NK-92 treated with Interleukin-12 subunit alpha and Interleukin-12 subunit beta, amount 100 ng/mL, for 24 hours (cell line): ENCODE results near the gene DPP6.
"Not testable (repeated sequence)": the region's sequence is repeated elsewhere in the genome, so short reads cannot be mapped to it uniquely, and the experiment has no call there.

Experiments
- DNase-seq: peaks from one replicate; lab custom pipeline; 2025; lab: John Stamatoyannopoulos, UW

DPP6 gene

GRCh38 chr7:154656618-154657017 lies 604.4 kb downstream of the DPP6 start:
- no peak for DNase-seq

- no peak for DNase-seq
Observed at GRCh38 chr7:154666768-154667167, 614.6 kb downstream of the DPP6 start.

- no peak for DNase-seq
Observed at GRCh38 chr7:154672659-154673415, 620.6 kb downstream of the DPP6 start.

- no peak for DNase-seq
Observed at GRCh38 chr7:154674191-154674590, 622.0 kb downstream of the DPP6 start.

GRCh38 chr7:154675560-154675959 lies 623.4 kb downstream of the DPP6 start:
- no peak for DNase-seq

GRCh38 chr7:154676033-154676421 lies 623.8 kb downstream of the DPP6 start:
- not testable (repeated sequence) for DNase-seq

- DNase-seq, result no peak
Observed at GRCh38 chr7:154676422-154677073, 624.4 kb downstream of the DPP6 start.

- DNase-seq, result no peak
Observed at GRCh38 chr7:154677454-154677853, 625.3 kb downstream of the DPP6 start.

GRCh38 chr7:154678001-154678550 lies 625.9 kb downstream of the DPP6 start:
- not testable (repeated sequence) for DNase-seq

- no peak for DNase-seq
Observed at GRCh38 chr7:154679379-154680053, 627.3 kb downstream of the DPP6 start.

GRCh38 chr7:154680894-154681659 lies 628.9 kb downstream of the DPP6 start:
- no peak for DNase-seq

GRCh38 chr7:154682003-154682402 lies 629.8 kb downstream of the DPP6 start:
- DNase-seq, result no peak

- no peak for DNase-seq
Observed at GRCh38 chr7:154684666-154685563, 632.7 kb downstream of the DPP6 start.

- no peak for DNase-seq
Observed at GRCh38 chr7:154685564-154685901, 633.3 kb downstream of the DPP6 start.

- DNase-seq, result no peak
Observed at GRCh38 chr7:154686305-154686704, 634.1 kb downstream of the DPP6 start.

GRCh38 chr7:154688952-154689351 lies 636.8 kb downstream of the DPP6 start:
- no peak for DNase-seq

GRCh38 chr7:154690411-154690810 lies 638.2 kb downstream of the DPP6 start:
- DNase-seq, result no peak

GRCh38 chr7:154693661-154694060 lies 641.5 kb downstream of the DPP6 start:
- no peak for DNase-seq

GRCh38 chr7:154695836-154696235 lies 643.6 kb downstream of the DPP6 start:
- no peak for DNase-seq

GRCh38 chr7:154696556-154696955 lies 644.4 kb downstream of the DPP6 start:
- DNase-seq, result no peak

GRCh38 chr7:154698726-154699291 lies 646.6 kb downstream of the DPP6 start:
- DNase-seq, result no peak
